Natural killer cell (primary cell): Measurements from ENCODE around the gene YWHAG. TPM values are rescaled to one million over a fixed set of nuclear protein-coding genes. Genes with fewer than 3 reads are reported as not detected.

Source experiments
- ATAC-seq, 3 donors: fragments of 150-1000 bp in 2 of 3; fragments of 200-7000 bp in 1 of 3; cut with Tn5 transposase; 1 replicate in 1 of 3; 2 replicates in 2 of 3; pipeline ENCODE4 v1.10.0; 2021; ENCODE audit warnings: mild to moderate bottlenecking in 2 of 3, moderate library complexity in 2 of 3
- DNase-seq, 2 donors: peaks; one replicate each; pipeline versions ENCODE4 v3.0.0 to v3.0.0-alpha.2; 2013 to 2021; ENCODE audit warnings: mixed read lengths in 1 of 2
- H3K27ac ChIP-seq: one replicate; pipeline ENCODE4 v1.5.1; 2013; ENCODE audit warnings: mild to moderate bottlenecking, low read length
- H3K27me3 ChIP-seq: one replicate; pipeline ENCODE4 v1.6.1; 2013; ENCODE audit warnings: low read length; ENCODE audit not compliant: control insufficient read depth, insufficient read depth
- H3K36me3 ChIP-seq: one replicate; pipeline ENCODE4 v1.6.1; 2013; ENCODE audit warnings: low read length; ENCODE audit not compliant: control insufficient read depth, insufficient read depth
- H3K4me1 ChIP-seq: one replicate; pipeline ENCODE4 v1.6.1; 2013; ENCODE audit warnings: low read length; ENCODE audit not compliant: control insufficient read depth, insufficient read depth
- H3K4me3 ChIP-seq: one replicate; pipeline ENCODE4 v1.5.1; 2013; ENCODE audit warnings: low read length
- H3K9me3 ChIP-seq: one replicate; pipeline ENCODE4 v1.6.1; 2013; ENCODE audit warnings: low read length; ENCODE audit not compliant: control insufficient read depth, insufficient read depth
- H3K27ac Mint-ChIP-seq, 2 donors: one replicate each; pipeline ENCODE4 v1.8.0; 2022; ENCODE audit warnings: mild to moderate bottlenecking in 2 of 2, mixed read lengths in 2 of 2, moderate library complexity in 1 of 2
- H3K27me3 Mint-ChIP-seq, 2 donors: one replicate each; pipeline ENCODE4 v1.8.0; 2022; ENCODE audit warnings: low read depth in 2 of 2, mixed read lengths in 2 of 2
- H3K36me3 Mint-ChIP-seq: one replicate; pipeline ENCODE4 v1.8.0; 2022; ENCODE audit warnings: mixed read lengths
- H3K4me1 Mint-ChIP-seq, 2 donors: one replicate each; pipeline ENCODE4 v1.8.0; 2022; ENCODE audit warnings: mixed read lengths in 2 of 2
- H3K4me3 Mint-ChIP-seq: one replicate; pipeline ENCODE4 v1.8.0; 2022; ENCODE audit warnings: mild to moderate bottlenecking, moderate library complexity, mixed read lengths
- H3K9me3 Mint-ChIP-seq, 2 donors: one replicate each; pipeline ENCODE4 v1.8.0; 2022; ENCODE audit warnings: mixed read lengths in 2 of 2
- CTCF ChIP-seq: fragments of 200-600 bp; IDR thresholded peaks from one replicate; pipeline ENCODE4 v1.8.0; 2022; ENCODE audit warnings: antibody characterized with exemption
- WGBS: methylation state at CpG from one replicate; pipeline ENCODE4 v1.1.7; 2013; ENCODE audit warnings: missing lambda C conversion rate; ENCODE audit not compliant: insufficient coverage; 5-methylcytosine and 5-hydroxymethylcytosine counted together
- intact Hi-C: fragments of 100-400 bp; cut with micrococcal nuclease; formaldehyde crosslinking; loops from one replicate; pipeline ENCODE4 v1.14.2; 2022
- total RNA-seq, 4 donors: library from RNA; stranded (reverse); fragments of 120-200 nt in 1 of 4; gene quantifications; one replicate each; pipeline versions ENCODE4 v1.2.3 to v1.2.4, GENCODE V29; 2013 to 2022

Gene YWHAG
- total RNA-seq, 3 donors from 2014 or later (not counting 1 experiment from before 2014, with no cell fraction given): 21.4 to 28.9 (median 27.4) TPM

- Mint-ChIP-seq H3K27me3 (no peaks in the 10 kb centered on the region), H3K27ac (peak overlapping the region; percentile 11 to 77), H3K4me3 (no peak overlapping the region), H3K36me3 (peaks cover 12% of the 10 kb centered on the region), H3K9me3 (no peaks in the 10 kb centered on the region), H3K4me1 (peaks cover 44 to 48% of the 10 kb centered on the region in 2 donors)
- Histone ChIP-seq H3K36me3 (peaks cover 38% of the 10 kb centered on the region), H3K4me1 (peaks cover 9% of the 10 kb centered on the region), H3K27me3 (no peaks in the 10 kb centered on the region), H3K4me3 (no peak overlapping the region), H3K27ac (no peak overlapping the region), H3K9me3 (no peaks in the 10 kb centered on the region)
- no peak for TF ChIP-seq CTCF
- intact Hi-C loops: no loop called here
- WGBS: 59% methylated on average over 8 of the region's 8 CpGs
- no peak for ATAC-seq
- no peak for DNase-seq
Measured at GRCh38 chr7:76346778-76347177, 12.0 kb downstream of the YWHAG start.

DNA sequence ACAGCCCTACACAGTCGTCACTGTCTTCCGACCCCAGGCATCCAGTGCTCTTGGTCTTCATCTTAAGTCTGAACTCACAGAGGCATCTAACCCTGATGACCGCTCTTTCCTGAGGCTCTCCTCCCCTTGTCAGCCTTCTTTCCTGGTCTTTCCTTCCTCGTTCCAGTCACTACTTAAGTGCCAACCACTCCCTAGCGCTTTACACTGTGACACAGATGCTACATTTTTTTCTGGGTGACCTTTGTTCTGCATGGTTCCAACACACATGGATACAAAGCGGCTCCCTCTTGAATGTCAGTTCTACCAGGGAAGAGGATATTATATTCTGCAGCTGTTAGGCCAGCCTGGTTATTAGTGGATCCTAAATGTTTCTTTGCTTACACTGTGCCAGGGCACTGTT lies 12.7 kb downstream of the YWHAG start:
- H3K9me3 Mint-ChIP-seq: no peaks in the 10 kb centered on the region
- 95% methylated on average over 6 of the region's 6 CpGs for WGBS
- DNase-seq: no peak
- peaks cover 38% of the 10 kb centered on the region for H3K36me3 ChIP-seq
- no peak overlapping the region for H3K4me3 ChIP-seq
- H3K27ac Mint-ChIP-seq: peak overlapping the region in 1 of 2 donors; percentile 77
- H3K4me1 Mint-ChIP-seq: peaks cover 45 to 48% of the 10 kb centered on the region in 2 donors
- no peak overlapping the region for H3K27ac ChIP-seq
- peaks cover 12% of the 10 kb centered on the region for H3K36me3 Mint-ChIP-seq
- H3K27me3 Mint-ChIP-seq: no peaks in the 10 kb centered on the region
- TF ChIP-seq CTCF: no peak
- ATAC-seq: no peak
- no peaks in the 10 kb centered on the region for H3K27me3 ChIP-seq
- intact Hi-C loops: no loop called here
- H3K4me1 ChIP-seq: peaks cover 9% of the 10 kb centered on the region
- H3K4me3 Mint-ChIP-seq: no peak overlapping the region
- no peaks in the 10 kb centered on the region for H3K9me3 ChIP-seq

GRCh38 chr7:76343931-76344321 lies 14.9 kb downstream of the YWHAG start:
- intact Hi-C loops: no loop called here
- WGBS: 94% methylated on average over 6 of the region's 6 CpGs
- no peak overlapping the region for H3K27ac ChIP-seq
- peaks cover 12% of the 10 kb centered on the region for H3K36me3 Mint-ChIP-seq
- H3K4me1 ChIP-seq: peaks cover 9% of the 10 kb centered on the region
- TF ChIP-seq CTCF: no peak
- peaks cover 40% of the 10 kb centered on the region for H3K36me3 ChIP-seq
- ATAC-seq (no peak), DNase-seq (no peak)
- H3K4me3 ChIP-seq: no peak overlapping the region
- H3K27me3 ChIP-seq: no peaks in the 10 kb centered on the region
- H3K9me3 Mint-ChIP-seq: no peaks in the 10 kb centered on the region
- peaks cover 44 to 46% of the 10 kb centered on the region in 2 donors for H3K4me1 Mint-ChIP-seq
- H3K27ac Mint-ChIP-seq: peak overlapping the region in 1 of 2 donors; percentile 18
- no peaks in the 10 kb centered on the region for H3K9me3 ChIP-seq
- no peak overlapping the region for H3K4me3 Mint-ChIP-seq
- no peaks in the 10 kb centered on the region for H3K27me3 Mint-ChIP-seq

DNA sequence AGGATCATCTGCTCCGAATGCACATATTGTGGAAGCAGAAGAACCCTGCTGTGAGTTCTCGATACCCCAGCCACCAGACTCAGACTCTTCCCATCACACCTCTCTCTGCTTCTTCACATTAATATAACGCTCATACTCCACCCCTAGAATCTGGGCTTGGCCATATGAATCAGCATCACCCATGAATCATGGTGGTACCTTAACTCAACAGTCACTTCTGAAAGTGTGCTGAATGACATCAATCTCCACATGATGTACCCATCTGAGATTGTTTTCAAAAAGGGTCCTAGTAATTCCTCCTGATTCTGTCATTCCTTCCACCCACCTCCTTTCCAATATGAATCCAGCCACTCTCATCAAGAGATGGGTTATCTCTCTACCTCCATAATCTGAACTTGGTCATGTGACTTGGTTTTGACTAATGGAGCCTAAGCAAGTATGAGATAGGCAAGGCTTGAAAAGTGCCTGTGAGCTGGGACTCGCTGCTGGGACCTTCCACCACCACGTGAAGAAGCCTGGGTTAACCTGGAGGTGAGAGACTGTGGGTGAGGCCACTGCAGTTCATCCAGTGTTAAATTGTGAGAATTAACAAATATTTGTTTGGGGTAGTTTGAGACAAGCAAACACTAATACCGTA lies 15.4 kb downstream of the YWHAG start:
- Mint-ChIP-seq H3K27ac (peak overlapping the region in 1 of 2 donors; percentile 18), H3K4me1 (peaks cover 44 to 48% of the 10 kb centered on the region in 2 donors), H3K4me3 (no peak overlapping the region), H3K9me3 (no peaks in the 10 kb centered on the region), H3K36me3 (peaks cover 12% of the 10 kb centered on the region), H3K27me3 (no peaks in the 10 kb centered on the region)
- no peaks in the 10 kb centered on the region for H3K9me3 ChIP-seq
- TF ChIP-seq CTCF: no peak
- no peak overlapping the region for H3K27ac ChIP-seq
- DNase-seq (no peak), ATAC-seq (peak in 2 of 3 donors; percentile 58 to 61)
- intact Hi-C loops: no loop called here
- no peaks in the 10 kb centered on the region for H3K27me3 ChIP-seq
- H3K4me1 ChIP-seq: peaks cover 9% of the 10 kb centered on the region
- peaks cover 42% of the 10 kb centered on the region for H3K36me3 ChIP-seq
- no peak overlapping the region for H3K4me3 ChIP-seq
- WGBS: 88% methylated on average over 6 of the region's 6 CpGs
